Panc1 (cell line): ENCODE measurements around the gene CHAC1.

Experiments
- POLR2AphosphoS5 ChIP-seq: IDR thresholded peaks from 2 replicates; pipeline ENCODE4 v1.6.1; 2012; ENCODE audit warnings: mild to moderate bottlenecking, low read depth, low read length, moderate library complexity
- TF ChIP-seq, protein P1 (sequence below): fragments of 450-650 bp; IDR thresholded peaks from 2 replicates; pipeline ENCODE4 v1.5.1; 2017; ENCODE audit warnings: mild to moderate bottlenecking

DNA sequence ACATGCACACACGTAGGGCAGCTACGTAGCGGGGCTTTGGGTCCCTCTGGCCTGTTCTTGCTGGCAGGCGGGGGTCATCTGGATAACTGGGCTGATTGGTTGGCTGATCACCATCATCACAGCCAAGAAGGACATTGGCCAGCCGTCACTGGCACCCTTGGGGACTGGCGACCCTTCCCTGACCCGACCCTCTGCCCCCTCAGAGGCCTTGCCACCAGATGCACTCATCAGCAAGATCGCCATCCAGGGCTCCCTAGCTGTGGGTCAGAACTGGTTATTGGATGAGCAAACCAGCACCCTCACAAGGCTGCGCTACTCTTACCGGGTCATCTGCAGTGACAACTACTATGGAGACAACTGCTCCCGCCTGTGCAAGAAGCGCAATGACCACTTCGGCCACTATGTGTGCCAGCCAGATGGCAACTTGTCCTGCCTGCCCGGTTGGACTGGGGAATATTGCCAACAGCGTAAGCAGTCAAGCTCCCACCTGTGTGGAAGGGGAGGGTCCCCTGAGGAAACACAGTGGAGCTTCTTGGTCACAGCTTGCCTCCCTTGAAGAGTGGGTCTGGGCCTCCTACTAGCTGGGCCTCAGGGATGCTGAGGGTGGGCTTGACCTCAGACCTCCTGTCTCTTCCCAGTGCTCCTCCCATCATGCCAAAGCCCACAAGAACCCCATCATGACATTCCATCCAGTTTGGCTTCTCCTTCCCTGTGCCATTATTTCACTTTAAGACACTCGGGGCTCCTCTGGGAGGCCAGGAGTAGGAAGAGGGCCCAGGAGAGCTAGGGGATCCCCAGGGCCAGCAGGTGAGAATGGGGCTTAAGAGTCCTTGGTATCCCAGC, 21.8 kb upstream of the CHAC1 start:
- no peak for TF ChIP-seq POLR2AphosphoS5
- TF ChIP-seq, protein P1, sequence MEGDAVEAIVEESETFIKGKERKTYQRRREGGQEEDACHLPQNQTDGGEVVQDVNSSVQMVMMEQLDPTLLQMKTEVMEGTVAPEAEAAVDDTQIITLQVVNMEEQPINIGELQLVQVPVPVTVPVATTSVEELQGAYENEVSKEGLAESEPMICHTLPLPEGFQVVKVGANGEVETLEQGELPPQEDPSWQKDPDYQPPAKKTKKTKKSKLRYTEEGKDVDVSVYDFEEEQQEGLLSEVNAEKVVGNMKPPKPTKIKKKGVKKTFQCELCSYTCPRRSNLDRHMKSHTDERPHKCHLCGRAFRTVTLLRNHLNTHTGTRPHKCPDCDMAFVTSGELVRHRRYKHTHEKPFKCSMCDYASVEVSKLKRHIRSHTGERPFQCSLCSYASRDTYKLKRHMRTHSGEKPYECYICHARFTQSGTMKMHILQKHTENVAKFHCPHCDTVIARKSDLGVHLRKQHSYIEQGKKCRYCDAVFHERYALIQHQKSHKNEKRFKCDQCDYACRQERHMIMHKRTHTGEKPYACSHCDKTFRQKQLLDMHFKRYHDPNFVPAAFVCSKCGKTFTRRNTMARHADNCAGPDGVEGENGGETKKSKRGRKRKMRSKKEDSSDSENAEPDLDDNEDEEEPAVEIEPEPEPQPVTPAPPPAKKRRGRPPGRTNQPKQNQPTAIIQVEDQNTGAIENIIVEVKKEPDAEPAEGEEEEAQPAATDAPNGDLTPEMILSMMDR: no peak
